NCI-H2029 (cell line): Measurements from ENCODE around the gene TSGA10.
"Not testable (repeated sequence)": the region's sequence is repeated elsewhere in the genome, so short reads cannot be mapped to it uniquely, and the experiment has no call there.

ENCODE experiments used
- DNase-seq: peaks from one replicate; lab custom pipeline; 2025; lab: John Stamatoyannopoulos, UW

Gene TSGA10

GRCh38 chr2:99067871-99068625 lies 86.7 kb downstream of the TSGA10 start:
- DNase-seq, result no peak

DNA sequence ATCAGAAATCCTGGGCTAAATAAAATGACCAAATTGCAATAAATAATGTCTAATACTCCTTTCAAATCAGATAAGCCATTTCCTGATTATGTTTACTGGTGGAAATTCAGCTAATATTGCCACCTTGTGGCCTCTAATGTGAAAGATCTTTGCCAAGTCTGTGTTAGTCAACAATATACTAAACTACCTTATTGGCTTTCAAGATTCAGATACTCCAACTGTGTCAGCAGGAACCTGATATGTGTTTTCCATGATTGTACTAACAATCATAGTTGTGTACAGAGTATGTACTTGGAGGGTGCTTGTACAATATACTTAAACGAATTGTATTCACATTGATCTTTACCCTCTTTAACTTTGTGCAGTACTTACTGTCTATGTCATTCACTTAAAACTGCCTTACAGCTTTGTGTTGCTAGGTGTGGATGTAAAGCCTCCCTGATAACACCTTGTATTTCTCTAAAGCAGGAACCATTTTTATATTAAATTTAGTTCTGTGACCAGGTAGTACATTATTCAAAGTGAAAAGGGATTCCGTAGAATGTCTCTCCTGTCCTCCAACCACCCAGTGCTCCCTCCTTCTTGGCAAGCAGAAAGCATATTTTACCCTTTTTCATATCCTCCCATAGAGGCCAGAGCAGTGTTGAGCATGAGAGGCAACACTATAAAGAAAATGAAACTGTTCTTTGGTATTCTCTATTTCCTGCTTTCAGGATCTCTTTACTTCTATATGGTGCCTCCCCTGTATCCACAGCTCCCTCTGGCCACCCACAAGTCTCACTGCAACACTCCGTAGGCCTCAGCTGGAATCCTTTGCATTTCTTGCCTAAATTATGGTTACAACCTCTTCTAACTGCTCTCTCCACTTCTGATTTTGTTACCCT lies 88.4 kb downstream of the TSGA10 start:
- DNase-seq, result peak; percentile 82

DNA sequence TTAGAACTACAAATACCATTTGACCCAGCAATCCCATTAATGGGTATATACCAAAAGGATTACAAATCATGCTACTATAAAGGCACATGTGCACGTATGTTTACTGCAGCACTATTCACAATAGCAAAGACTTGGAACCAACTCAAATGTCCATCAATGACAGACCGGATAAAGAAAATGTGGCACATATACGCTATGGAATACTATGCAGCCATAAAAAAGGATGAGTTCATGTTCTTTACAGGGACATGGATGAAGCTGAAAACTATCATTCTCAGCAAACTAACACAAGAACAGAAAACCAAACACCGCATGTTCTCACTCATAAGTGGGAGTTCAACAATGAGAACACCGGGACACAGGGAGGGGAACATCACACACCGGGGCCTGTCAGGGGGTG lies 105.6 kb downstream of the TSGA10 start:
- DNase-seq, result not testable (repeated sequence)

DNA sequence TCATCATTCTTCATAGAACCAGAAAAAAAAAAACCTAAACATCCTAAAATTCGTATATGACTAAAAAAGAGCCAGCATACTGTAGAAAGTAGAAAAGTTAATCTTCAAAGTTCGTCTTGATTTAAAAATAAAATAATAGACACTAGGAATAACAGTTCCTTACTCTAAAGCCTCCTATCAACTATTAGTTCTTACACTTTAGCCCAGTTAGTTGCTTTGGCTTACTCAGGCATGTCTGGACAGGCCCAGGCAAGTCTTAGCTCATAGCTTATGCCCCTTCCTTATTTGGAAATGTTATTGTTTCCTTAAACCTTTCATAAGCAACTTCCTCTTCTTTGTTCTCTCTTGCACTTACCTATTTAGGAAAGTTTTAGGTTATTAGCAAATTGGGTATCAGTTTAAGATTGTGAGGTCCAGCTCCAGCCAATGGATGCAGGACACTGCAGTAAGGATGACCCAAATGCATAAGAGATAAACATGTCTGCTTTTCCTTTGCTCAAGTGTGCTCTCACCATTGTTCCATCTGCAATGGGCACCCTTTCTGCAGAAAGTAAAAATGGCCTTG lies 113.9 kb downstream of the TSGA10 start:
- DNase-seq, result not testable (repeated sequence)

DNA sequence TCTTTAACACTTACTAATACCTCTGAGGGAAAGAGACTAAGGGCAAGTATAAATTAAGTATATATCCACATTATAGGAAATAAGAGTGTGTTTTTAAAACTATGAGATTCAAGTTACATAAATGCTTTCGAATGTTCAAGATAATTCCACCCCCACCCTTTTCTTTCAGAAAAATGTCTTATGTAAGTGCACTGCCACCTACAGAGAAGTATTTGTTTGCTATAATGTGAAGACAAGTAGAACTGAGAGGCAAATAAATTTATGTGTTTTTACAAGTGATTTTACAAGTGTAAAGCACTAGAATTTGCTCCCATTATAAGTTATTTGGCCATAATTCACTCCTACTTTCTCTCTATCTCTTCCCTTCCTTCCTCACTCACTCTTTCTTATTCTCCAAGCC lies 118.8 kb downstream of the TSGA10 start:
- no peak for DNase-seq

DNA sequence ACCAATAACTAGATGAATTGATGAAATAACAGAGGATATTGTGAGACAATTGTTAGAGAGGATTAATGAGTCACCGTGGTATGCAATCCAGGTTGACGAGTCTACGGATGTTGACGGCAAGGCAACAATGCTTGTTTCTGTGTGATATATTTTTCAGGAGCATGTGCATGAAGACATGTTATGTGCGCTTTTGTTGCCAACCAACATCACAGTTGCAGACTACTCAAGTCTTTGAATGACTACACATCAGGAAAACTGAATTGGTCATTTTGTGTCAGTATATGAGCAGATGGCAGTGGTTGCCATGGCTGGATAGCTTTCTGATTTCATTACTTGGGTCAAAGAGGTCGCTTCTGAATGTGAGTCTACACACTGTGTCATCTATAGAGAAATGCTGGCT lies 122.0 kb downstream of the TSGA10 start:
- DNase-seq, result no peak

DNA sequence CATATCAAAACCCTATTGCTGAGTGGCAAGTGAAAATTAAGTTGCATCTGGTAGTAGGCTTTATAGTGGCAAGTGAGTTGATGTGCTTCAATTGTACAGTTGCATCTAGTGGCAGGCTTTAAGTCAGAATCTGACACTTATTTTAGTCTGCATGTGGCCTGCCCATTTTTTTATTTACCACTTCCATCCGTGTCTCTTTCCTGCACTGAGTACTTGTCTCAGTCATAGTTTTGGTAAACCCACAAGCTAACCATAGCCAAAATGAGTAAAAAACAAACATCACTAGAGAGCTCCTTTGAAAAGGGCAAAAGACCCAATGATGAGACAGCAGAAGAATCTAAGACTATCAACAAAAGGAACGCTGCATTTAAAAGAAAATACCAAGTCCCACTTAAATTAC lies 122.7 kb downstream of the TSGA10 start:
- DNase-seq, result no peak

DNA sequence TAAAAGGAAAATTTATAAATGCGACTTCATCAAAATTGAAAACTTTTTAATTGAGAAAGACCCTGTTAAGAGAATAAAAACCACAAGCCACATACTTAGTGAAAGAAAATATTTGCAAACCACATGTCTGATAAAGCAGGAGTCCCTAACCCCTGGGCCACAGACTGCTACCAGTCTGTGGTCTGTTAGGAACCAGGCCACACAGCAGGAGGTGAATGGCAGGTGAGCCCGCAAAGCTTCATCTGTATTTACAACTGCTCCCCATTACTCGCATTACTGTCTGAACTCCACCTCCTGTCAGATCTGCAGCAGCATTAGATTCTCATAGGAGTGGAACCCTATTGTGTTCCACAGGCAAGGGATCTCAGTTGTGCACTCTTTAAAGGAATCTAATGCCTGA lies 123.3 kb downstream of the TSGA10 start:
- DNase-seq, result no peak

- no peak for DNase-seq
These were observed 126.2 kb downstream of the TSGA10 start for GRCh38 chr2:99028558-99028957.

GRCh38 chr2:99027856-99028255 lies 126.9 kb downstream of the TSGA10 start:
- no peak for DNase-seq

GRCh38 chr2:99000708-99001107 lies 154.0 kb downstream of the TSGA10 start:
- no peak for DNase-seq

DNA sequence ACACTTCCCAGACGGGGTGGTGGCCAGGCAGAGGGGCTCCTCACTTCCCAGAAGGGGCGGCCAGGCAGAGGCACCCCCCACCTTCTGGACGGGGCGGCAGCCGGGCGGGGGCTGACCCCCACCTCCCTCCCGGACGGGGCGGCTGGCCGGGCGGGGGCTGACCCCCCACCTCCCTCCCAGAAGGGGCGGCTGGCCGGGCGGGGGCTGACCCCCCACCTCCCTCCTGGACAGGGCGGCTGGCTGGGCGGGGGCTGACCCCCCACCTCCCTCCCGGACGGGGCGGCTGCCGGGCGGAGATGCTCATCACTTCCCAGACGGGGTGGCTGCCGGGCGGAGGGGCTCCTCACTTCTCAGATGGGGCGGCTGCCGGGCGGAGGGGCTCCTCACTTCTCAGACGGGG lies 166.0 kb downstream of the TSGA10 start:
- DNase-seq, result not testable (repeated sequence)

DNA sequence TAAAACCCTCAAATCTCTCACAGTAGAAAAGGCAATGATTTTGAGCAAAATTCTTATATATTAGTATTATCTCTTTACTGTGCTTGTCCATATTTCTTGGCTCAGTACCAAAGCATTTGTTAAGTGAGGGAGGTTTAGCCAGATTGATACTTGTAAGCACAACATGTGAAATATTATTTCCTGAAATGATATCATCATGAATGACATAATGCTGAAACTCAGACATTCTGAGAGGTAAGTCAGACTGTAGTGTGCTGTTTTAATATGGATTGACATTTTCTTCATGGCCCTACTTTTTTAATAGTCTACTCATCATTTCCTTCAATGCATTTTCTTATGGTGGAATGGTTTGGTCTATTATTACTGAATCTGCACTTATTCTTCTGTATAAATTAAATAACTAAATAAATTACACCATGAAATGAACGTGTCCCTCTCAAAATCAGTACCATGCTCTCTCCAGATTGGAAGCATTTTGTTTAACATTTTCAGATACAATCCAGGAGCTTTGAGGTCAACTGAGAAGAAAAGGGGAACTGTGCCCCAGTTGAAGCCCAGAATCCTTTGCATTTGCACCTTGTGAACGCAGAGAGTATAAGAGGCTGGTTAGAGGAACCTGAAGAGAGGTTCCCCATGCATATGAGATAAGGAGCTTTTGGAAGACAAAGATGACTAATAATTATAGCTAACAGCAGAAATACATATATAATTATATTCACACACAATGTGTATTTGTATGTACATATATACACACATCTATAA lies 168.7 kb downstream of the TSGA10 start:
- peak; percentile 53 for DNase-seq

GRCh38 chr2:98975611-98976010 lies 179.1 kb downstream of the TSGA10 start:
- DNase-seq, result no peak

DNA sequence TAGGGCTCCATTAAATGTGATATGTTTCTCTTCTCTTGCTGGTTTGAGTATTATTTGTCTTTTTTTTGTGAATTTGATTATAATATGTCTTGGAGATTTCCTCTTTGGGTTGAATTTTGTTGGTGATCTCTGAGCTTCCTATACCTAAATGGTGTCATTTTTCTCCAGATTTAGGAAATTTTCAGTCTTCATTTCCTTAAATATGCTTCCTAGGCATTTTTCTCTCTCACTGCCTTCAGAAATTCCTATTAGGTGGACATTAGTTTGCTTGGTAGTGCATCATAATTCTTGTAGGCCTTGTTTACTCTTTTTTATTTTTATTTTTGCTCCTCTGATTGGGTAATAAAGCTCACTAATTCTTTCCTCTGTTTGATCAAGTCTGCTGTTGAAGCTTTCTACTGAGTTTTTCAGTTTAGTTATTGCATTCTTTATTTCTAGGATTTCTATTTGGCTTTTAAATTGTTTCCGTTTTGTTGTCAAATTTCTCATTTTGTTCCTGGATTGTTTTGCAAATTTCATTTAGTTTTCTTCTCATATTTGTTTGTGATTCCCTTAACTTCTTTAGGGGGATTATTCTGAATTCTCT lies 182.1 kb downstream of the TSGA10 start:
- DNase-seq, result no peak

DNA sequence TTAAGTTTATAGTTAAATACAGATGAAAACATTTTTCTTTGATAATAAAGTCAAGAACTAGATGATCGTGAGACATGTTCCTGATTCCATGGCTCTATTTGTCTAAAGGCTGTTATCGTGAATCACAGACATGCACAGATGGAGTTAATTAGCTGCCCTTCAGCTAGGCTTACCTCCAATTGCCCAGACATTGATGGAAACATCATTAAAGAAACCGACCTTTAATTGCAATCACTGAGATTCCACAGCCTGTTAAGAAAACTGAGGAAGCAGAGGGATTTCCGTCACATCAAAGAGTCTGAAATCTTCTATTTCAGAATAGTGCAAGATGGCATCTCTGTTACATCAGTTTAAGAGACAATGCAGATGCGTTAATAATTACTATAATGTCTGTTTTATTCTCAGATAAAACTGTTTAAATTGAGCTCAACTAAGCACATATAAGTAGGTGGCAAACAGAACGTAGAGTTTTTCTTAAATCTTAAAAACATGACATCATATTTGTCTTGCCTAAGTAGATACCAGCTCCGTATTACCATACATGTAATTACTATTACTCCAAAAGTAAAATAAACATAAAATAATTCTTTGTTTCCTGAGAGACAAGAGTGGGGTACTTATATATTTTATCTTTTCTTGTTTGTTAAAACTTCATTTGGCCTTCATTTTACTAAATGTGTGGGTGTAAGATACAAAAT lies 194.8 kb downstream of the TSGA10 start:
- no peak for DNase-seq

DNA sequence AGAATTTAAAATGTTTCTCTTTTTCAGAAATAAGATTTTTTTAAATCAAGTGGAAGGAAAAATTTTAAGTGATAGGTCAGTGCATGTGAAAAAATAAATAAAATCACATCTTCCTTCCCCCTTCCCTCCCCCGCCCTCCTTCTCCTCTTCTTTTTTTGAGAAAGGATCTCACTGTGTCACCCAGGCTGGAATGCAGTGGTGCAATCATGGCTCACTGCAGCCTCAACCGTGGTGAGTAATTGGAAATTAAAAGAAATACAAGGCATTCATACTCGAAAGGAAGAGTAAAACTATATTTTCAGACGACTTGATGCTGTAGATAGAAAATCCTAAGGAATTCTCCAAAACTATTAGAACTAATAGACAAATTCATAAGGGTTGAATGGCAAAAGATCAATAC lies 201.8 kb downstream of the TSGA10 start:
- DNase-seq, result no peak

GRCh38 chr2:98948956-98949739 lies 205.6 kb downstream of the TSGA10 start:
- DNase-seq, result no peak

GRCh38 chr2:98947554-98947953 lies 207.2 kb downstream of the TSGA10 start:
- no peak for DNase-seq
